ENCODE results near the gene LARGE2. TPM values are rescaled to one million over a fixed set of nuclear protein-coding genes. Genes with fewer than 3 reads are reported as not detected.
A peak's percentile ranks its signal among the peaks of the same experiment; 100 is the strongest.

LARGE2 gene
- total and polyA plus RNA-seq, 2 of the 13 experiments (the other 11 are each of a cell fraction or from before 2014, with no cell fraction given) = 8.5 to 21.6 TPM

DNA sequence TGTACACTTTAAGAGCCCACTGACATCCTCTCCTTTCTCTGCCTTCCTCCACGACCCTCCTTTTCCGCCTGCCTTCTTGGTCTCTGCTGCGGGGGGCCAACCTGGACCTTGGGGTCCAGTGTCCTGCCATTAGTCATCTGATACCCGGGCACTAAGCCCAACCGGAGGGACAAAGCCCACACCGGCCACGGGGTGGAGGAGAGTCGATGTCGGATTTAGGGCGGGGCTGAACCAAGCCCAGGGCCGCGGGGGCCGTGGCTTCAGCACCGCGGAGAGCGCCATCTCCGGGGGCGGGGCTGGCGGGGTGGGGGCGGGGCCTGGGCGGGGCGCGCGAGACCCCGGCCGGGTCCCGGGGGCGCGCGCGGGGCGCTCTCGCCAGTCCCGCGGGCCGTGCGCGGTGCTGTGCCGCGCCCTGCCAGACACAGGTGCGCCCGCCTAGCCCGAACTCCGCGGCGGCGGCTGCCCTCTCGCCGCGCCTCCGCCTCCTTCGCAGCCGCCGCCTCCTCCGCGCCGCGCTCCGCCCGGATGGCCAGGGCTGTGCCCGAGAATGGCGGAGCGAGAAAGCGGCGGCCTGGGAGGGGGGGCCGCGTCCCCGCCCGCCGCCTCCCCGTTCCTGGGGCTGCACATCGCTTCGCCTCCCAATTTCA, 37.1 kb upstream of the LARGE2 start, which contains the start of gene MAPK8IP1 (continued):
- TF ChIP-seq, protein P1, sequence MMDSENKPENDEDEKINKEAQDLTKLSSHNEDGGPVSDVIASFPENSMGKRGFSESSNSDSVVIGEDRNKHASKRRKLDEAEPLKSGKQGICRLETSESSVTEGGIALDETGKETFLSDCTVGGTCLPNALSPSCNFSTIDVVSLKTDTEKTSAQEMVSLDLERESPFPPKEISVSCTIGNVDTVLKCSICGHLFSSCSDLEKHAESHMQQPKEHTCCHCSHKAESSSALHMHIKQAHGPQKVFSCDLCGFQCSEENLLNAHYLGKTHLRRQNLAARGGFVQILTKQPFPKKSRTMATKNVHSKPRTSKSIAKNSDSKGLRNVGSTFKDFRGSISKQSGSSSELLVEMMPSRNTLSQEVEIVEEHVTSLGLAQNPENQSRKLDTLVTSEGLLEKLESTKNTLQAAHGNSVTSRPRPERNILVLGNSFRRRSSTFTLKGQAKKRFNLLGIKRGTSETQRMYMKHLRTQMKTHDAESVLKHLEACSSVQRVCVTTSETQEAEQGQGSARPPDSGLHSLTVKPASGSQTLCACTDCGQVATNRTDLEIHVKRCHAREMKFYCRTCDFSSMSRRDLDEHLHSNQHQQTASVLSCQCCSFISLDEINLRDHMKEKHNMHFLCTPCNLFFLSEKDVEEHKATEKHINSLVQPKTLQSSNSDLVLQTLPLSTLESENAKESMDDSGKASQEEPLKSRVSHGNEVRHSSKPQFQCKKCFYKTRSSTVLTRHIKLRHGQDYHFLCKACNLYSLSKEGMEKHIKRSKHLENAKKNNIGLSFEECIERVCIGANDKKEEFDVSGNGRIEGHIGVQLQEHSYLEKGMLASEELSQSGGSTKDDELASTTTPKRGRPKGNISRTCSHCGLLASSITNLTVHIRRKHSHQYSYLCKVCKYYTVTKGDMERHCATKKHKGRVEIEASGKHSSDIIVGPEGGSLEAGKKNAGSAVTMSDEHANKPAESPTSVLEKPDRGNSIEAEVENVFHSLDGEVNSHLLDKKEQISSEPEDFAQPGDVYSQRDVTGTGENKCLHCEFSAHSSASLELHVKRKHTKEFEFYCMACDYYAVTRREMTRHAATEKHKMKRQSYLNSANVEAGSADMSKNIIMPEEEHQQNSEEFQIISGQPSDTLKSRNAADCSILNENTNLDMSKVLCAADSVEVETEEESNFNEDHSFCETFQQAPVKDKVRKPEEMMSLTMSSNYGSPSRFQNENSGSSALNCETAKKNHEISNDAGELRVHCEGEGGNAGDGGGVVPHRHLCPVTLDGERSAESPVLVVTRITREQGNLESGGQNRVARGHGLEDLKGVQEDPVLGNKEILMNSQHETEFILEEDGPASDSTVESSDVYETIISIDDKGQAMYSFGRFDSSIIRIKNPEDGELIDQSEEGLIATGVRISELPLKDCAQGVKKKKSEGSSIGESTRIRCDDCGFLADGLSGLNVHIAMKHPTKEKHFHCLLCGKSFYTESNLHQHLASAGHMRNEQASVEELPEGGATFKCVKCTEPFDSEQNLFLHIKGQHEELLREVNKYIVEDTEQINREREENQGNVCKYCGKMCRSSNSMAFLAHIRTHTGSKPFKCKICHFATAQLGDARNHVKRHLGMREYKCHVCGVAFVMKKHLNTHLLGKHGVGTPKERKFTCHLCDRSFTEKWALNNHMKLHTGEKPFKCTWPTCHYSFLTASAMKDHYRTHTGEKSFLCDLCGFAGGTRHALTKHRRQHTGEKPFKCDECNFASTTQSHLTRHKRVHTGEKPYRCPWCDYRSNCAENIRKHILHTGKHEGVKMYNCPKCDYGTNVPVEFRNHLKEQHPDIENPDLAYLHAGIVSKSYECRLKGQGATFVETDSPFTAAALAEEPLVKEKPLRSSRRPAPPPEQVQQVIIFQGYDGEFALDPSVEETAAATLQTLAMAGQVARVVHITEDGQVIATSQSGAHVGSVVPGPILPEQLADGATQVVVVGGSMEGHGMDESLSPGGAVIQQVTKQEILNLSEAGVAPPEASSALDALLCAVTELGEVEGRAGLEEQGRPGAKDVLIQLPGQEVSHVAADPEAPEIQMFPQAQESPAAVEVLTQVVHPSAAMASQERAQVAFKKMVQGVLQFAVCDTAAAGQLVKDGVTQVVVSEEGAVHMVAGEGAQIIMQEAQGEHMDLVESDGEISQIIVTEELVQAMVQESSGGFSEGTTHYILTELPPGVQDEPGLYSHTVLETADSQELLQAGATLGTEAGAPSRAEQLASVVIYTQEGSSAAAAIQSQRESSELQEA (CRISPR knock-in tag; IDR thresholded peaks at IDR 0.05; ENCODE audit: not compliant biosample characterization) = no peak
- no peak for TF ChIP-seq ZNF605 (CRISPR knock-in tag; IDR thresholded peaks at IDR 0.05)
- TF ChIP-seq, protein P2, sequence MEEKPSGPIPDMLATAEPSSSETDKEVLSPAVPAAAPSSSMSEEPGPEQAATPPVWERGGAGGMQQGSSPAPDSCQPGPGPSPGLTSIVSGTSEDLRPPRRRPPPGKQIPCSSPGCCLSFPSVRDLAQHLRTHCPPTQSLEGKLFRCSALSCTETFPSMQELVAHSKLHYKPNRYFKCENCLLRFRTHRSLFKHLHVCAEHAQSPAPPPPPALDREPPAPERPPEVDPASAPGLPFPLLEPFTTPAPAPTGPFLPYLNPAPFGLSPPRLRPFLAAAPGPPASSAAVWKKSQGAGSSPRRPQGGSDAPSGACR (CRISPR knock-in tag; IDR thresholded peaks at IDR 0.05) = no peak
- TF ChIP-seq, protein P3, sequence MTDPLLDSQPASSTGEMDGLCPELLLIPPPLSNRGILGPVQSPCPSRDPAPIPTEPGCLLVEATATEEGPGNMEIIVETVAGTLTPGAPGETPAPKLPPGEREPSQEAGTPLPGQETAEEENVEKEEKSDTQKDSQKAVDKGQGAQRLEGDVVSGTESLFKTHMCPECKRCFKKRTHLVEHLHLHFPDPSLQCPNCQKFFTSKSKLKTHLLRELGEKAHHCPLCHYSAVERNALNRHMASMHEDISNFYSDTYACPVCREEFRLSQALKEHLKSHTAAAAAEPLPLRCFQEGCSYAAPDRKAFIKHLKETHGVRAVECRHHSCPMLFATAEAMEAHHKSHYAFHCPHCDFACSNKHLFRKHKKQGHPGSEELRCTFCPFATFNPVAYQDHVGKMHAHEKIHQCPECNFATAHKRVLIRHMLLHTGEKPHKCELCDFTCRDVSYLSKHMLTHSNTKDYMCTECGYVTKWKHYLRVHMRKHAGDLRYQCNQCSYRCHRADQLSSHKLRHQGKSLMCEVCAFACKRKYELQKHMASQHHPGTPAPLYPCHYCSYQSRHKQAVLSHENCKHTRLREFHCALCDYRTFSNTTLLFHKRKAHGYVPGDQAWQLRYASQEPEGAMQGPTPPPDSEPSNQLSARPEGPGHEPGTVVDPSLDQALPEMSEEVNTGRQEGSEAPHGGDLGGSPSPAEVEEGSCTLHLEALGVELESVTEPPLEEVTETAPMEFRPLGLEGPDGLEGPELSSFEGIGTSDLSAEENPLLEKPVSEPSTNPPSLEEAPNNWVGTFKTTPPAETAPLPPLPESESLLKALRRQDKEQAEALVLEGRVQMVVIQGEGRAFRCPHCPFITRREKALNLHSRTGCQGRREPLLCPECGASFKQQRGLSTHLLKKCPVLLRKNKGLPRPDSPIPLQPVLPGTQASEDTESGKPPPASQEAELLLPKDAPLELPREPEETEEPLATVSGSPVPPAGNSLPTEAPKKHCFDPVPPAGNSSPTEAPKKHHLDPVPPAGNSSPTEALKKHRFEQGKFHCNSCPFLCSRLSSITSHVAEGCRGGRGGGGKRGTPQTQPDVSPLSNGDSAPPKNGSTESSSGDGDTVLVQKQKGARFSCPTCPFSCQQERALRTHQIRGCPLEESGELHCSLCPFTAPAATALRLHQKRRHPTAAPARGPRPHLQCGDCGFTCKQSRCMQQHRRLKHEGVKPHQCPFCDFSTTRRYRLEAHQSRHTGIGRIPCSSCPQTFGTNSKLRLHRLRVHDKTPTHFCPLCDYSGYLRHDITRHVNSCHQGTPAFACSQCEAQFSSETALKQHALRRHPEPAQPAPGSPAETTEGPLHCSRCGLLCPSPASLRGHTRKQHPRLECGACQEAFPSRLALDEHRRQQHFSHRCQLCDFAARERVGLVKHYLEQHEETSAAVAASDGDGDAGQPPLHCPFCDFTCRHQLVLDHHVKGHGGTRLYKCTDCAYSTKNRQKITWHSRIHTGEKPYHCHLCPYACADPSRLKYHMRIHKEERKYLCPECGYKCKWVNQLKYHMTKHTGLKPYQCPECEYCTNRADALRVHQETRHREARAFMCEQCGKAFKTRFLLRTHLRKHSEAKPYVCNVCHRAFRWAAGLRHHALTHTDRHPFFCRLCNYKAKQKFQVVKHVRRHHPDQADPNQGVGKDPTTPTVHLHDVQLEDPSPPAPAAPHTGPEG (CRISPR knock-in tag; IDR thresholded peaks at IDR 0.05) = no peak
- no peak for TF ChIP-seq SMARCC2 (IDR thresholded peaks at IDR 0.05)
- no peak for TF ChIP-seq TP53 (CRISPR knock-in tag; conservative IDR thresholded peaks at IDR 0.05)
- TF ChIP-seq FOSL2 (CRISPR knock-in tag; IDR thresholded peaks at IDR 0.05) = 0 out of 2 replicates have a peak, but pooled peaks have one; percentile 11
- TF ChIP-seq ZNF143 (CRISPR knock-in tag; IDR thresholded peaks at IDR 0.05) = no peak
- TF ChIP-seq U2AF1 (optimal IDR thresholded peaks at IDR 0.05; ENCODE audit: low read depth, low read length) = no peak
- TF ChIP-seq, protein P4, sequence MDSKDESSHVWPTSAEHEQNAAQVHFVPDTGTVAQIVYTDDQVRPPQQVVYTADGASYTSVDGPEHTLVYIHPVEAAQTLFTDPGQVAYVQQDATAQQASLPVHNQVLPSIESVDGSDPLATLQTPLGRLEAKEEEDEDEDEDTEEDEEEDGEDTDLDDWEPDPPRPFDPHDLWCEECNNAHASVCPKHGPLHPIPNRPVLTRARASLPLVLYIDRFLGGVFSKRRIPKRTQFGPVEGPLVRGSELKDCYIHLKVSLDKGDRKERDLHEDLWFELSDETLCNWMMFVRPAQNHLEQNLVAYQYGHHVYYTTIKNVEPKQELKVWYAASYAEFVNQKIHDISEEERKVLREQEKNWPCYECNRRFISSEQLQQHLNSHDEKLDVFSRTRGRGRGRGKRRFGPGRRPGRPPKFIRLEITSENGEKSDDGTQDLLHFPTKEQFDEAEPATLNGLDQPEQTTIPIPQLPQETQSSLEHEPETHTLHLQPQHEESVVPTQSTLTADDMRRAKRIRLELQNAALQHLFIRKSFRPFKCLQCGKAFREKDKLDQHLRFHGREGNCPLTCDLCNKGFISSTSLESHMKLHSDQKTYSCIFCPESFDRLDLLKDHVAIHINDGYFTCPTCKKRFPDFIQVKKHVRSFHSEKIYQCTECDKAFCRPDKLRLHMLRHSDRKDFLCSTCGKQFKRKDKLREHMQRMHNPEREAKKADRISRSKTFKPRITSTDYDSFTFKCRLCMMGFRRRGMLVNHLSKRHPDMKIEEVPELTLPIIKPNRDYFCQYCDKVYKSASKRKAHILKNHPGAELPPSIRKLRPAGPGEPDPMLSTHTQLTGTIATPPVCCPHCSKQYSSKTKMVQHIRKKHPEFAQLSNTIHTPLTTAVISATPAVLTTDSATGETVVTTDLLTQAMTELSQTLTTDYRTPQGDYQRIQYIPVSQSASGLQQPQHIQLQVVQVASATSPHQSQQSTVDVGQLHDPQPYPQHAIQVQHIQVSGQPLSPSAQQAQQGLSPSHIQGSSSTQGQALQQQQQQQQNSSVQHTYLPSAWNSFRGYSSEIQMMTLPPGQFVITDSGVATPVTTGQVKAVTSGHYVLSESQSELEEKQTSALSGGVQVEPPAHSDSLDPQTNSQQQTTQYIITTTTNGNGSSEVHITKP (CRISPR knock-in tag; IDR thresholded peaks at IDR 0.05; ENCODE audit: low read depth) = peak; percentile 84

Measured in HepG2 (cell line).